ENCODE measurements around the gene KCNMB4.

Gene KCNMB4

DNA sequence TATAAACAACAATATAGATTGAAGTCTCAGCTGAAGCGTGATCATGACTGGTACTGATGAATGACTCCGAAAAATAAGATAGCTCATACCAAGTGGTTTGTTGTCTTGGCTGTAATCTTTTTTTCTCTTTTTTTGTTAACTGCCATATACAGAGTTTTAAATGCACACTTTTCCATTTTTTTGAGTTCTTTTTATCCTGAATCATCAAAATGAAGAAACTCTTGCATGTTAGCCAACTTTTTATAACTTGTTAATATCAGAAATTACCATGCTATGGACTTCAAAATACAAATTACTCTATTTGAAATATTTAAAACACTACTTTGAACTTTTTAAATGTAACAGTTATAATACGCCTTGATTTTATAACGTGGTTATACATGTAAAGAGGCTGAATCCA, 10.1 kb upstream of the KCNMB4 start:
- ATAC-seq (replicated peaks) (no peak), DNase-seq (no peak)
- Mint-ChIP-seq H3K27ac (no peak overlapping the region), H3K27me3 (no peaks in the 10 kb centered on the region), H3K4me3 (no peak overlapping the region), H3K9me3 (no peaks in the 10 kb centered on the region), H3K36me3 (ENCODE audit: insufficient read depth) (peaks cover 31% of the 10 kb centered on the region), H3K4me1 (ENCODE audit: low read depth in 2 of 2) (no peaks in the 10 kb centered on the region)

- peaks cover under 1% of the 10 kb centered on the region in 2 donors for H3K27me3 Mint-ChIP-seq
- peaks cover 9% of the 10 kb centered on the region for H3K36me3 Mint-ChIP-seq (ENCODE audit: insufficient read depth)
- DNase-seq (no peak), ATAC-seq (replicated peaks) (no peak)
- H3K9me3 Mint-ChIP-seq = no peaks in the 10 kb centered on the region
- H3K4me1 Mint-ChIP-seq (ENCODE audit: low read depth in 2 of 2) = no peaks in the 10 kb centered on the region
- no peak overlapping the region for H3K4me3 Mint-ChIP-seq
- no peak overlapping the region for H3K27ac Mint-ChIP-seq
These were observed 6.5 kb upstream of the KCNMB4 start for GRCh38 chr12:70359458-70360197.

DNA sequence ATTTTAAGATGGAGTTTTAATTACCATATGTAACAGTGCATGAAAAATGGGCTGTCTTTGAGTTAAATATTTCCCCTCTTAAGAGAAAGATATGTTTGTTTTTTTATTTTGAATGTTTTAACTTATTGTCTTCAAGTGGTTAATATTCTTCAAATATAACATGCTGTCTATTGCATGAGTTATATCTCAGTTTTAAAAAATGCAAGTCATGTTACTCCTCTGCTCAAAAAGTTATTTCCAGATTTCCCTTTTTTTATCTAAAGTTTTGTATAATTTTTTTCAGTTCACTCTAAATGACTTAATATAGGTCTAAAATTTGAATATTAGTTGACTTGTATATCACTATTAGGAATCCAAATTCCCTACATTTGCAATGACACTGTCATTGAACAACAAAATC, 5.9 kb upstream of the KCNMB4 start:
- Mint-ChIP-seq H3K9me3 (no peaks in the 10 kb centered on the region), H3K27ac (no peak overlapping the region), H3K4me3 (no peak overlapping the region), H3K4me1 (ENCODE audit: low read depth in 2 of 2) (peaks cover 4 to 5% of the 10 kb centered on the region in 2 donors), H3K27me3 (peaks cover 6 to 7% of the 10 kb centered on the region in 2 donors), H3K36me3 (ENCODE audit: insufficient read depth) (peaks cover 3% of the 10 kb centered on the region)
- no peak for DNase-seq
- no peak for ATAC-seq (replicated peaks)

DNA sequence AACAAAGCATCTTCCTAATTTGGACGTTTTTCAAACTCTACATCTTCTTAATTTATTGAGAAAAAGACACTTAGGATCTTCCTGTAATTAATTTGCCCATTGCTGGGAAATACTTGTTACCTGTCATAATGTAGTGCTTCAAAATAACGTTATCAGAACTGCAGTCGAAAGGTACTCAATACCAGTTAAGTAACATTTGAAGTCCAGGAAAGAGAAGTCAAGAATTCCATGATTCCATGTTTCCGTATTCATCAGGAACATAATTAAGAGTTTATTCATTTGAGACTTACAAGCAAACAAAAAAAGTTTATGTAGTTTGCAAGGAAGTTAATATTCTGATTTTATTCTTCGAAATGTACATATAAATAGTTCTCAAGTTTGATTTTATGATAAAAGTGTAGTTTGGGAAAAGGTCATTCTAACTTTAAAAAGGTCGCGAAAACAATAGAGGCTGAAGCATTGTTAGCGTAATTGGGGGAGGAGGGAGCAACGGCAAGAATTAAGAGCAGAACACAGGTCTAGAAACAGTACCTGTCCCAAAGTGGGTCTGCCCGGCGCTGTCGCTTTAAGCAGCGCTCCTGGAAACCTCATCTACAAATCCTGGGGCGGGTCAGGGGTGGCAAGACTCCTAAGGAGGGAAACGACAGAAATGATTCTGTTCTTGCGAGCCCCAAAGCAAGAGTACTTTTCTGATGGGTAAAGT, 1.2 kb upstream of the KCNMB4 start:
- Mint-ChIP-seq H3K4me3 (peak overlapping the region; percentile 93 to 99), H3K36me3 (ENCODE audit: insufficient read depth) (peaks cover 5% of the 10 kb centered on the region), H3K27ac (peak overlapping the region in 1 of 2 donors; percentile 41), H3K9me3 (no peaks in the 10 kb centered on the region), H3K4me1 (ENCODE audit: low read depth in 2 of 2) (peaks cover 16 to 18% of the 10 kb centered on the region in 2 donors), H3K27me3 (peaks cover 12 to 18% of the 10 kb centered on the region in 2 donors)
- DNase-seq (no peak), ATAC-seq (replicated peaks) (no peak)

- DNase-seq = no peak
- Mint-ChIP-seq H3K36me3 (ENCODE audit: insufficient read depth) (peaks cover 5% of the 10 kb centered on the region), H3K27ac (no peak overlapping the region), H3K9me3 (no peaks in the 10 kb centered on the region), H3K4me1 (ENCODE audit: low read depth in 2 of 2) (peaks cover 16 to 18% of the 10 kb centered on the region in 2 donors), H3K27me3 (peaks cover 12 to 18% of the 10 kb centered on the region in 2 donors), H3K4me3 (peak overlapping the region; percentile 93 to 99)
- ATAC-seq (replicated peaks) = no peak
These were observed 767 bp upstream of the KCNMB4 start for GRCh38 chr12:70365398-70365647.

DNA sequence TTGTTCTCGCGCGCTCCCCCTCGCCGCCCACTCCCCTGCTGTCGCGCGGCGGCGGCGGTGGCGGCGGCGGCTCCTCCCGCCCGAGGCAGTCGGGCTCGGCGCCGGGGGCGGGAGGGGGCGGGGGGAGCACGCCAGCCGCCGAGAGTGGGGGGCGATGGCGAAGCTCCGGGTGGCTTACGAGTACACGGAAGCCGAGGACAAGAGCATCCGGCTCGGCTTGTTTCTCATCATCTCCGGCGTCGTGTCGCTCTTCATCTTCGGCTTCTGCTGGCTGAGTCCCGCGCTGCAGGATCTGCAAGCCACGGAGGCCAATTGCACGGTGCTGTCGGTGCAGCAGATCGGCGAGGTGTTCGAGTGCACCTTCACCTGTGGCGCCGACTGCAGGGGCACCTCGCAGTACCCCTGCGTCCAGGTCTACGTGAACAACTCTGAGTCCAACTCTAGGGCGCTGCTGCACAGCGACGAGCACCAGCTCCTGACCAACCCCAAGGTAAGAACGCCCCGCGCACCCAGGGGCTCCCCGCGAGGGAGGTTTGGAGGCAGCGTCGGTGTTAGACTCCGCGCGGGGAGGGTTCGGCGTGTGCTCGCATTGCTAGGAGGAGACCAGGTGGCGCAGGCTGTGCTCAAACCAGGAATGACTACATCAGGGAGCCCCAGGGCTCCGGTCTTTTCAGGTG, 629 bp downstream of the KCNMB4 start:
- Mint-ChIP-seq H3K27me3 (peaks cover 15 to 18% of the 10 kb centered on the region in 2 donors), H3K36me3 (ENCODE audit: insufficient read depth) (peaks cover 5% of the 10 kb centered on the region), H3K4me3 (peak overlapping the region; percentile 93 to 99), H3K27ac (peak overlapping the region in 1 of 2 donors; percentile 85), H3K4me1 (ENCODE audit: low read depth in 2 of 2) (peaks cover 16 to 18% of the 10 kb centered on the region in 2 donors), H3K9me3 (no peaks in the 10 kb centered on the region)
- ATAC-seq (replicated peaks) = peak; percentile 67
- peak; percentile 40 to 48 (median 42) for DNase-seq

DNA sequence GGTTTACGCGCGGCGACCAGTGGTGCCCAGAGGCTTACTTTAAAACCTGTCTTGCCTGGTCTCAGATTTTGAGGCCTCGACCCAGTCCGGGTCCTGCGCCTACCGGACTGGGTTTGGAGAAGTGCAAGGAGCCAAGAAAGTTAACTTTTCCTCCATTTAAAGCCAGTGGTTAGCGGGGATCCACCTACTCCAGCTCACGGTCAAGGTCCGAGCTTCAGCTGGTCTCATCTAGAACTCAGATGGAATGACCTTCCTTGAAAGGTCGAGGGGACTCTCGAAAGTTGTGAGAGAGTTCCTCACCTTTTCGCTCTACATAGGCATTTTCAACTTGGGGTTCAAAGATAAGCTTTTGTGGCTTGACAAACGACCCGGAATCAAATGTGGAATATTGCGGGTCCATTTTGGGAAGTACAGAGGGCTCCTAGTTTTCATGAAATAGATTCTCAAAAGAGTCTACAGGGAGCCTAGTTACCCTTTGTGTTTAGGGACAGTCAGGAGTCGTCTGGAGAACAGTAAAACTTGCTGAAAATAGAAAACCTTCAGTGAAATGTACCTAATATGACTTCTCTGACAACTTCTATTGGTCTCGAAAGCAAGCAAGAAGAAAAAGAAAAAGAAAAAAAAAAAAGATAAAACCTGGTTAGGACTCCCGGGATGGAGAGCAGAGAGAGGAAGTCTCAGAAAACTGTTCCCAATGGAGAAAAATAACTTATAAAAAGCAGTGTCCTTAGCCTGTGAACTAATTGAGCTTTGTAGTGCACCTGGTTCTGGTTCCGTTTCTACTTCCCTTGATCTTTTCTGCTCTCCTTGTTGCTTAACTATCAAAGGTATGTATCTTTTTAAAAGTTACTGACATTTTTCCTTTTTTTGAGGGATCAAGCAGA, 1.4 kb downstream of the KCNMB4 start:
- peak overlapping the region; percentile 93 to 99 for H3K4me3 Mint-ChIP-seq
- no peak for ATAC-seq (replicated peaks)
- H3K9me3 Mint-ChIP-seq = no peaks in the 10 kb centered on the region
- H3K27me3 Mint-ChIP-seq = peaks cover 18 to 20% of the 10 kb centered on the region in 2 donors
- H3K4me1 Mint-ChIP-seq (ENCODE audit: low read depth in 2 of 2) = peaks cover 16 to 18% of the 10 kb centered on the region in 2 donors
- peak overlapping the region in 1 of 2 donors; percentile 85 for H3K27ac Mint-ChIP-seq
- H3K36me3 Mint-ChIP-seq (ENCODE audit: insufficient read depth) = peaks cover 5% of the 10 kb centered on the region
- no peak for DNase-seq

GRCh38 chr12:70372881-70373280, 6.8 kb downstream of the KCNMB4 start:
- no peak overlapping the region for H3K4me3 Mint-ChIP-seq
- ATAC-seq (replicated peaks) (no peak), DNase-seq (no peak)
- no peak overlapping the region for H3K27ac Mint-ChIP-seq
- no peaks in the 10 kb centered on the region for H3K4me1 Mint-ChIP-seq (ENCODE audit: low read depth in 2 of 2)
- peaks cover 0 to 13% of the 10 kb centered on the region in 2 donors for H3K27me3 Mint-ChIP-seq
- H3K36me3 Mint-ChIP-seq (ENCODE audit: insufficient read depth) = no peaks in the 10 kb centered on the region
- H3K9me3 Mint-ChIP-seq = no peaks in the 10 kb centered on the region

DNA sequence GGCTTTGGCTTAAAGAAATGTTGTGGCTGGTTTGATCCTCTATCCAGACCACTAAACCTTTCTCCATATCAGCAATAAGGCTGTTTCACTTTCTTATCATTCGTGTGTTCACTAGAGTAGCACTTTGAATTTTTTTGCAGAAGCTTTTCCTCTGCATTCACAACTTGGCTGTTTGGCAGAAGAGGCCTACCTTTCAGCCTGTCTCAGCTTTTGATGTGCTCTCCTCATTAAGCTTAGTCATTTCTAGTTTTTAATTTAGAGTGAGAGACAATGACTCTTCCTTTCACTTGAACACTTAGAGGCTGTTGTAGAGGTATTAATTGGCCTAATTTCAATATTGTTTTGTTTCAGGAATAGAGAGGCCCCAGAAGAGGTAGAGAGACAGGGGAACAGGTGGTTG, 13.8 kb downstream of the KCNMB4 start:
- no peak for DNase-seq
- H3K4me1 Mint-ChIP-seq (ENCODE audit: low read depth in 2 of 2) = no peaks in the 10 kb centered on the region
- H3K36me3 Mint-ChIP-seq (ENCODE audit: insufficient read depth) = no peaks in the 10 kb centered on the region
- H3K9me3 Mint-ChIP-seq = no peaks in the 10 kb centered on the region
- no peak overlapping the region for H3K4me3 Mint-ChIP-seq
- no peaks in the 10 kb centered on the region for H3K27me3 Mint-ChIP-seq
- no peak overlapping the region for H3K27ac Mint-ChIP-seq
- ATAC-seq (replicated peaks) = no peak

DNA sequence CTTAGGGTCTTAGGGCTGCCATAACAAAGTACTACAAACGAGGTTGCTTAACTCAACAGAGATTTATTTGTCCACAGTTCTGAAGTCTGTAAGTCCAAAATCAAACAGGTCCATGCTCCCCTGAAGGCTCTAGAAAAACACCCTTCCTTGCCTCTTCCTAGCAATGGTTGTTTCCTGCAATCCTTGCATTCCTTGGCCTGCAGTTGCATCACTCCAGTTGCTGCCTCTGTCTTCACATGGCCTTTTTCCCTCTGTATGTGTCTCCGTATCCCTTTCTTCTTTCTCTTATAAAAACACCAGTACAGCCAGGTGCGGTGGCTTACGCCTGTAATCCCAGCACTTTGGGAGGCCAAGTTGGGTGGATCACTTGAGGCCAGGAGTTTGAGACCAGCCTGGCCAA, 17.4 kb downstream of the KCNMB4 start:
- ATAC-seq (replicated peaks) = no peak
- Mint-ChIP-seq H3K4me1 (ENCODE audit: low read depth in 2 of 2) (no peaks in the 10 kb centered on the region), H3K4me3 (no peak overlapping the region), H3K27me3 (no peaks in the 10 kb centered on the region), H3K9me3 (no peaks in the 10 kb centered on the region), H3K27ac (no peak overlapping the region), H3K36me3 (ENCODE audit: insufficient read depth) (no peaks in the 10 kb centered on the region)
- no peak for DNase-seq

GRCh38 chr12:70383886-70384285, 17.8 kb downstream of the KCNMB4 start:
- Mint-ChIP-seq H3K27ac (no peak overlapping the region), H3K9me3 (no peaks in the 10 kb centered on the region), H3K4me3 (no peak overlapping the region), H3K27me3 (no peaks in the 10 kb centered on the region), H3K36me3 (ENCODE audit: insufficient read depth) (no peaks in the 10 kb centered on the region), H3K4me1 (ENCODE audit: low read depth in 2 of 2) (no peaks in the 10 kb centered on the region)
- ATAC-seq (replicated peaks) (no peak), DNase-seq (no peak)

DNA sequence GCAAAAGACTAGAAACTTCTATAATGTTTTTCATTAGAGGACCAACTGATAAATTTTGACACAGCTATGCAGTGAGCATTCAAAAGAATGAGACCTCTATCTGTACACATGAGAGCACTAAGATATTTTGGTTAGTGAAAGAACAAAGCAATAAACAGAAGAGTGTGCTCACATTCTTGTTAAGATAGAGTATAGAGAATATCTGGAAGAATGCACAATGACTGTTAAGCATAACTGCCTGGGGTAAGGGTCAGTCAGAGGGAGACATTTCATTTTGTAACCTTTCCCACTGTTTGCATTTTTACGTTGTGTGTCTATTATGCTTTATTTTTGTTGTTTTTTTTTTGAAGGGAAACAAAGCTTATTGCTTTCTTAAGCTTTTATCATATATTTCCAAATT, 20.7 kb downstream of the KCNMB4 start:
- H3K27me3 Mint-ChIP-seq = no peaks in the 10 kb centered on the region
- ATAC-seq (replicated peaks) = no peak
- H3K27ac Mint-ChIP-seq = no peak overlapping the region
- H3K4me1 Mint-ChIP-seq (ENCODE audit: low read depth in 2 of 2) = no peaks in the 10 kb centered on the region
- no peak for DNase-seq
- peaks cover 2 to 5% of the 10 kb centered on the region in 2 donors for H3K9me3 Mint-ChIP-seq
- no peak overlapping the region for H3K4me3 Mint-ChIP-seq
- no peaks in the 10 kb centered on the region for H3K36me3 Mint-ChIP-seq (ENCODE audit: insufficient read depth)

DNA sequence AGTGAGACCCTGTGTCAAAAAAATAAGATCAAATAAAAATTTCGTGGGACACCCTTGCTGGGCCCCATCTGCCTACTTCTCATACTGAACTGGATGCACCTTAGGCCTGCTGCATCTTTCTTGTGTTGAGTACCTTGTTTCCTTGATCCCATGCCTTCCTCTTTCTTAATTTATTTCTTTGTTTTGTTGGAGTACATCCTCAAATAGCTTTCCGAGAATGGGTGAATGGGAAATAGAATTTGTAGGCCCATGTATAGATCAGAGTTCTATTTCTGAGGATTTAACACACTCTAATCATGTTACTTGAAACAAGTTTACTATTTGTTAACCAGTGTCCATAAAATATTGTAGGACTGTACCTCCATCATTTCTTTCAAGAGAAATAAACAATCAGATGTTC, 23.6 kb downstream of the KCNMB4 start:
- ATAC-seq (replicated peaks) = no peak
- H3K4me1 Mint-ChIP-seq (ENCODE audit: low read depth in 2 of 2) = no peaks in the 10 kb centered on the region
- H3K36me3 Mint-ChIP-seq (ENCODE audit: insufficient read depth) = no peaks in the 10 kb centered on the region
- no peak overlapping the region for H3K27ac Mint-ChIP-seq
- H3K4me3 Mint-ChIP-seq = no peak overlapping the region
- H3K9me3 Mint-ChIP-seq = peaks cover 2 to 5% of the 10 kb centered on the region in 2 donors
- peaks cover 0 to 9% of the 10 kb centered on the region in 2 donors for H3K27me3 Mint-ChIP-seq
- no peak for DNase-seq

Data from effector memory CD8-positive, alpha-beta T cell (primary cell).